ENCODE results near the gene BORCS8.
"Not testable (repeated sequence)": the region's sequence is repeated elsewhere in the genome, so short reads cannot be mapped to it uniquely, and the experiment has no call there.

Gene BORCS8

GRCh38 chr19:19173243-19173642 lies 18.7 kb downstream of the BORCS8 start:
- H3K9ac ChIP-seq (ENCODE audit: low read depth, low read length); H3K36me3 ChIP-seq (ENCODE audit: insufficient read depth, low read length); H3K4me2 ChIP-seq (ENCODE audit: low read length); H3K4me3 ChIP-seq (ENCODE audit: low read length); H3K9me3 ChIP-seq (replicated peaks; ENCODE audit: low read length); H3K27me3 ChIP-seq (ENCODE audit: control insufficient read depth, insufficient read depth, low read length): not testable (repeated sequence)
- H3K4me1 ChIP-seq (ENCODE audit: control insufficient read depth, insufficient read depth, low read length), result peaks cover 14% of the 10 kb centered on the region

- Histone ChIP-seq H3K9me3 (replicated peaks; ENCODE audit: low read length) (no peaks in the 10 kb centered on the region), H3K36me3 (ENCODE audit: insufficient read depth, low read length) (no peaks in the 10 kb centered on the region), H3K9ac (ENCODE audit: low read depth, low read length) (no peak overlapping the region), H3K4me2 (ENCODE audit: low read length) (no peak overlapping the region), H3K4me3 (ENCODE audit: low read length) (no peak overlapping the region), H3K27me3 (ENCODE audit: control insufficient read depth, insufficient read depth, low read length) (no peaks in the 10 kb centered on the region), H3K4me1 (ENCODE audit: control insufficient read depth, insufficient read depth, low read length) (peaks cover 14% of the 10 kb centered on the region)
These were observed 20.0 kb downstream of the BORCS8 start for GRCh38 chr19:19171821-19172532.

- Histone ChIP-seq H3K36me3 (ENCODE audit: insufficient read depth, low read length) (no peaks in the 10 kb centered on the region), H3K9ac (ENCODE audit: low read depth, low read length) (no peak overlapping the region), H3K4me1 (ENCODE audit: control insufficient read depth, insufficient read depth, low read length) (peaks cover 14% of the 10 kb centered on the region), H3K4me2 (ENCODE audit: low read length) (no peak overlapping the region), H3K27me3 (ENCODE audit: control insufficient read depth, insufficient read depth, low read length) (no peaks in the 10 kb centered on the region), H3K9me3 (replicated peaks; ENCODE audit: low read length) (no peaks in the 10 kb centered on the region), H3K4me3 (ENCODE audit: low read length) (no peak overlapping the region)
These were observed 20.9 kb downstream of the BORCS8 start for GRCh38 chr19:19170873-19171672.

- Histone ChIP-seq H3K27me3 (ENCODE audit: control insufficient read depth, insufficient read depth, low read length) (no peaks in the 10 kb centered on the region), H3K4me3 (ENCODE audit: low read length) (peak within 1 kb of the TSS; percentile 40), H3K9ac (ENCODE audit: low read depth, low read length) (no peak within 1 kb of the TSS), H3K36me3 (ENCODE audit: insufficient read depth, low read length) (no peaks in the 10 kb centered on the region), H3K9me3 (replicated peaks; ENCODE audit: low read length) (no peaks in the 10 kb centered on the region), H3K4me1 (ENCODE audit: control insufficient read depth, insufficient read depth, low read length) (peaks cover 14% of the 10 kb centered on the region), H3K4me2 (ENCODE audit: low read length) (peak within 1 kb of the TSS; percentile 69)
These were observed 21.7 kb downstream of the BORCS8 start, which contains the start of gene MEF2B for GRCh38 chr19:19170053-19170872. MEF2B (minus strand) TSS chr19:19170263; CDS start chr19:19150735, 19,528 bp downstream.

- H3K4me2 ChIP-seq (ENCODE audit: low read length), result peak overlapping the region; percentile 69
- no peak overlapping the region for H3K9ac ChIP-seq (ENCODE audit: low read depth, low read length)
- no peaks in the 10 kb centered on the region for H3K27me3 ChIP-seq (ENCODE audit: control insufficient read depth, insufficient read depth, low read length)
- no peaks in the 10 kb centered on the region for H3K9me3 ChIP-seq (replicated peaks; ENCODE audit: low read length)
- H3K36me3 ChIP-seq (ENCODE audit: insufficient read depth, low read length), result no peaks in the 10 kb centered on the region
- peaks cover 14% of the 10 kb centered on the region for H3K4me1 ChIP-seq (ENCODE audit: control insufficient read depth, insufficient read depth, low read length)
- H3K4me3 ChIP-seq (ENCODE audit: low read length), result no peak overlapping the region
These were observed 22.5 kb downstream of the BORCS8 start for GRCh38 chr19:19169236-19170052.

- Histone ChIP-seq H3K9ac (ENCODE audit: low read depth, low read length) (no peak overlapping the region), H3K4me3 (ENCODE audit: low read length) (no peak overlapping the region), H3K4me1 (ENCODE audit: control insufficient read depth, insufficient read depth, low read length) (peaks cover 14% of the 10 kb centered on the region), H3K9me3 (replicated peaks; ENCODE audit: low read length) (no peaks in the 10 kb centered on the region), H3K4me2 (ENCODE audit: low read length) (no peak overlapping the region), H3K27me3 (ENCODE audit: control insufficient read depth, insufficient read depth, low read length) (no peaks in the 10 kb centered on the region), H3K36me3 (ENCODE audit: insufficient read depth, low read length) (no peaks in the 10 kb centered on the region)
These were observed 24.3 kb downstream of the BORCS8 start for GRCh38 chr19:19167612-19168011.

GRCh38 chr19:19165396-19165795 lies 26.6 kb downstream of the BORCS8 start:
- no peaks in the 10 kb centered on the region for H3K9me3 ChIP-seq (replicated peaks; ENCODE audit: low read length)
- no peak overlapping the region for H3K9ac ChIP-seq (ENCODE audit: low read depth, low read length)
- no peaks in the 10 kb centered on the region for H3K27me3 ChIP-seq (ENCODE audit: control insufficient read depth, insufficient read depth, low read length)
- H3K4me2 ChIP-seq (ENCODE audit: low read length), result no peak overlapping the region
- H3K4me3 ChIP-seq (ENCODE audit: low read length), result no peak overlapping the region
- no peaks in the 10 kb centered on the region for H3K36me3 ChIP-seq (ENCODE audit: insufficient read depth, low read length)
- H3K4me1 ChIP-seq (ENCODE audit: control insufficient read depth, insufficient read depth, low read length), result peaks cover 6% of the 10 kb centered on the region

- Histone ChIP-seq H3K4me1 (ENCODE audit: control insufficient read depth, insufficient read depth, low read length) (no peaks in the 10 kb centered on the region), H3K36me3 (ENCODE audit: insufficient read depth, low read length) (no peaks in the 10 kb centered on the region), H3K27me3 (ENCODE audit: control insufficient read depth, insufficient read depth, low read length) (no peaks in the 10 kb centered on the region), H3K4me2 (ENCODE audit: low read length) (no peak overlapping the region), H3K4me3 (ENCODE audit: low read length) (no peak overlapping the region), H3K9ac (ENCODE audit: low read depth, low read length) (no peak overlapping the region), H3K9me3 (replicated peaks; ENCODE audit: low read length) (no peaks in the 10 kb centered on the region)
These were observed 29.5 kb downstream of the BORCS8 start for GRCh38 chr19:19162495-19162894.

GRCh38 chr19:19160461-19161035 lies 31.4 kb downstream of the BORCS8 start:
- Histone ChIP-seq H3K27me3 (ENCODE audit: control insufficient read depth, insufficient read depth, low read length) (no peaks in the 10 kb centered on the region), H3K4me1 (ENCODE audit: control insufficient read depth, insufficient read depth, low read length) (no peaks in the 10 kb centered on the region), H3K4me3 (ENCODE audit: low read length) (no peak overlapping the region), H3K9me3 (replicated peaks; ENCODE audit: low read length) (no peaks in the 10 kb centered on the region), H3K4me2 (ENCODE audit: low read length) (no peak overlapping the region), H3K9ac (ENCODE audit: low read depth, low read length) (no peak overlapping the region), H3K36me3 (ENCODE audit: insufficient read depth, low read length) (peaks cover 3% of the 10 kb centered on the region)

GRCh38 chr19:19159534-19159933 lies 32.4 kb downstream of the BORCS8 start:
- Histone ChIP-seq H3K4me2 (ENCODE audit: low read length) (no peak overlapping the region), H3K4me3 (ENCODE audit: low read length) (no peak overlapping the region), H3K9me3 (replicated peaks; ENCODE audit: low read length) (no peaks in the 10 kb centered on the region), H3K27me3 (ENCODE audit: control insufficient read depth, insufficient read depth, low read length) (no peaks in the 10 kb centered on the region), H3K36me3 (ENCODE audit: insufficient read depth, low read length) (peaks cover 3% of the 10 kb centered on the region), H3K4me1 (ENCODE audit: control insufficient read depth, insufficient read depth, low read length) (no peaks in the 10 kb centered on the region), H3K9ac (ENCODE audit: low read depth, low read length) (no peak overlapping the region)

Measured in skeletal muscle satellite cell (primary cell).